HG03342 (cell line): ENCODE measurements around the gene DDX42.

Experiments used
- ATAC-seq: cut with Tn5 transposase; IDR thresholded peaks from one replicate; pipeline ENCODE4 v1.9.1; 2021; ENCODE audit warnings: mild to moderate bottlenecking, moderate library complexity; ENCODE audit not compliant: unreplicated experiment

Gene DDX42, protein sequence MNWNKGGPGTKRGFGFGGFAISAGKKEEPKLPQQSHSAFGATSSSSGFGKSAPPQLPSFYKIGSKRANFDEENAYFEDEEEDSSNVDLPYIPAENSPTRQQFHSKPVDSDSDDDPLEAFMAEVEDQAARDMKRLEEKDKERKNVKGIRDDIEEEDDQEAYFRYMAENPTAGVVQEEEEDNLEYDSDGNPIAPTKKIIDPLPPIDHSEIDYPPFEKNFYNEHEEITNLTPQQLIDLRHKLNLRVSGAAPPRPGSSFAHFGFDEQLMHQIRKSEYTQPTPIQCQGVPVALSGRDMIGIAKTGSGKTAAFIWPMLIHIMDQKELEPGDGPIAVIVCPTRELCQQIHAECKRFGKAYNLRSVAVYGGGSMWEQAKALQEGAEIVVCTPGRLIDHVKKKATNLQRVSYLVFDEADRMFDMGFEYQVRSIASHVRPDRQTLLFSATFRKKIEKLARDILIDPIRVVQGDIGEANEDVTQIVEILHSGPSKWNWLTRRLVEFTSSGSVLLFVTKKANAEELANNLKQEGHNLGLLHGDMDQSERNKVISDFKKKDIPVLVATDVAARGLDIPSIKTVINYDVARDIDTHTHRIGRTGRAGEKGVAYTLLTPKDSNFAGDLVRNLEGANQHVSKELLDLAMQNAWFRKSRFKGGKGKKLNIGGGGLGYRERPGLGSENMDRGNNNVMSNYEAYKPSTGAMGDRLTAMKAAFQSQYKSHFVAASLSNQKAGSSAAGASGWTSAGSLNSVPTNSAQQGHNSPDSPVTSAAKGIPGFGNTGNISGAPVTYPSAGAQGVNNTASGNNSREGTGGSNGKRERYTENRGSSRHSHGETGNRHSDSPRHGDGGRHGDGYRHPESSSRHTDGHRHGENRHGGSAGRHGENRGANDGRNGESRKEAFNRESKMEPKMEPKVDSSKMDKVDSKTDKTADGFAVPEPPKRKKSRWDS

DNA sequence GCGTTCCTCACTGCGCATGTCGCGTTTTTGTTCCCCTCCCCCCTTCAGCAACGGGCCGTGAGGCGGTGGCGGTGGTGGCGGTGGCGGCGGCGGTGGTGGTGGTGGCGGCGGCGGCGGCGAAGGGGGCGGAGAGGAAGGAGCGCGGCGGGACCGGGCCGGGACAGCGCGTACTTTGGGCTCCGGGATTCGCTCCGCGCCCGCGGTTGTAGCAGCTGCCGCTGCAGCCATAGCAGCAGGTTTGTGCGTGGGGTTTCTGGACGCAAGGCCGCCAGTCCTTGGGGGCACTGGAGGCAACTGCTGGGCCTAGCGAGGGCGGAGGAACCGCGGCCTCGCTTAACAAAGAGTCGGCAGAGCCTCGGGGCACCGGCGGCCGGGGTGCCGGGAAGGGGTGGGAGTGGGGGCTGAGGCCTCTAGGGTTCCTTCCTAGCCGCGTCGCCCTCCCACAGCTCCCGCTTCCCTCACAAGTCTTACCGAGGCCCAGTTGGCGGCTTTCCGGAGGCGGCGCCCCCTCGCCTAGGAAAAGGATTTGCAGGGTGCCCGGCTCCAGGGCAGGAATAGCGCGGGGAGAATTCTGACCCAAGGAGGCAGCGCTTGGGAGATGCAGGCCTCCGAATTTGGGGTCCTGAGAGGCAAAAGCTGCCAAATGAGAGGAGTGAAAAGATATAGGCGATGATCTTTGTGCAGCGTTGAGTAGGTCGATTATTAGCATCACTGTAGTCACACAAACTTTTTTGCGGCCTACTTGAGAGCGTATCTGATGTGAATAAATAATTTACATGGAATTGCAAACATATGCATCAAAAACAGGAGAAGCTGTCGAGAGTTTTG lies at the start of gene DDX42:
DDX42 (plus strand) TSS at position 30 of the 828 bp plus-strand sequence. CDS start 12,880 bp downstream, outside the sequence.
- peak; percentile 9 for ATAC-seq

DNA sequence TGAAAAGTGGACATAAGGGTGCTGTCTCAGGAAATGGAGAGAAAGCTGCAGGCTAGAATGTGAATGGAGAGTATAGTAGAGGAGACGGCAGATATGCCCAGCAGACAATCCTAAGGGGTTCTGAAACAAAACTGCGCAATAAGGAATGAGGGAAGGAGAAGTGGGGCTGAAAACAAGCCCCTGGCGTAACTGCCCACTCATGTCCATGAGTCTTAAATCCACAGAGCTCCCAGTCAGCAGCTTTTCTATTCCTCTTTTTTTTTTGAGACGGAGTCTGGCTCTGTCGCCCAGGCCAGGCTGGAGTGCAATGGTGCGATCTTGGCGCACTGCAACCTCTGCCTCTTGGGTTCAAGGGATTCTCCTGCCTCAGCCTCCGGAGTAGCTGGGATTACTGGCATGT lies 38.3 kb upstream of the DDX42 start:
- ATAC-seq: no peak

DNA sequence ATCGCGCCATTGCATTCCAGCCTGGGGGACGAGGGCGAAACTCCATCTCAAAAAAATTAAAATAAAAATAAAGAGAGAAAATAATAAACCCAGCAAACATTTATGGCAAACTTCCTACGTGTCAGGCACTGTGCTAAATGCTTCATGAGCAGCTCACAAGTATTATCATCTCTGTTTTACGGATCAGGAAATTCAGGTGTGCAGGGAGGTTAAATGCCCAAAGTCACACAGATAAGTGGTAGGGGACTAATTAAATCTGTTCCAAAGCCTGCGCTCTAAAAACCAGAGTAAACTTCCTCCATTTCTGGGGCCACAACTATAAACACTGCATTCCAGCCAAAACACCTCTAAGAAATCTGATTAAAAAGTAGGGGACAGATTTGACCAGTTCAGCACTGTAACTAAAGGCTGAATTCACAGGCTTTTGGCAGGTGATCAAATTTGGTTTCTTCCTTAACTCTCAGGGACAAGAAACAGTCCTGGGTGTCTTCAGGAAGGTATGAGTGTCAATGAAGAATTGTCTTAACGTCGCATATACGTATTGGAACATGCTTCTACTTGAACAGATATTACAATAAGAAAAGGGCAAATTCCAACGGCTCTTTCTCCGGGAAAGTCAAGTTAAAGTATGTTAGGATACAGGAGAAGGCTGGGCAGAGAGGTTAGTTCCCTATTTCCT lies 33.4 kb upstream of the DDX42 start:
- no peak for ATAC-seq

DNA sequence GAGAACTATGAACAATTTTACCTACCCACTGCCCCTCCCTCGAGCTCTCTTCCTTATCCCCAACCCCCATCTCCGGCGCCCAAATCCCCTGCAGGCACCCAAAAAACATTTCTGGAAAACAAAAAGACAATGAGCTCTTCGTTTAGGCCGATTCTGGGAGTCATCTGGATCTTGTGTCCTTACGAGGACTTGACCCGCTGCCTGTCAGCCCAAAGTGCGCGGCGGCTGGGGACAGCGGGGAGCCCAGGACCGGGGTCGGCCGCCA lies 32.9 kb upstream of the DDX42 start:
- no peak for ATAC-seq

DNA sequence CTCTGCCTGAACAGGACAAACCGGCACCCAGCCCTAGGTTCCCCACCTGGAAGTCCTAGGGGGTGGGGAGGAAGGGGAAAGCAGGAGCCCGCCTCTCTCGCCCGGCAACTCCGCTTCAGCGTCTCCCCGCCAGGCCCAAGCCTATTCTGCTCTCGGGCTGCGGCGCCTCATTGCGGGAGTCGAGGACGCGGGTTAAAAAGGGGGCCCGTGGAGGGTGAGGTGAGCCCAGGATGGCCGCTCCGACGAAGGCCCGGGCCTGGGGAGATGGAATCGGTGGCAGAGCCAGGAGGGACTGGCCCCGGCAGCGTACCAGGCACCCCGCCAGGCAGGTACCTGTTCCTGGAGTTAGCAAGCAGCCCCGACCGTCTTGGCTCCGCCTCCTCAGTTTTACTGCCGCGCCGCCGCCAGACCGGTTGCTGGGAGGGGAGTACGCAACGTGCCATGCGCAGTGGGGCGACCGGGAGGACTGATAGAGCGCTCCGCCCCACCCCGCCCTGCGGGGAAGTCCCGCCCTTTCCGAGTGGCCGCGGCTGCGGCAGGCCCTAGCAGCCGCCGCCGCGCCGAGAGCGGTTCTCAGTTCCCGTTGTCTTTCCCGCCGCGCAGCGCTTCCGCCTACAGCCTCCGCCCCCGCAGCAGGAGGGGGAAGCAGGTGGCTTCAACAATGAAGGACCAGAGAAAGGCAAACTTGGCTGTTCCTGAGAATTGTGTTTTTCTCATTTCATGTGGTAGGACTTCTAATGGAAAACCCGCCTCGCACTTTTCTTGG lies 32.4 kb upstream of the DDX42 start, which contains the start of gene STRADA:
STRADA (minus strand) TSS at position 392 of the 766 bp plus-strand sequence. CDS start 13,430 bp downstream, outside the sequence.
- ATAC-seq: peak; percentile 86

DNA sequence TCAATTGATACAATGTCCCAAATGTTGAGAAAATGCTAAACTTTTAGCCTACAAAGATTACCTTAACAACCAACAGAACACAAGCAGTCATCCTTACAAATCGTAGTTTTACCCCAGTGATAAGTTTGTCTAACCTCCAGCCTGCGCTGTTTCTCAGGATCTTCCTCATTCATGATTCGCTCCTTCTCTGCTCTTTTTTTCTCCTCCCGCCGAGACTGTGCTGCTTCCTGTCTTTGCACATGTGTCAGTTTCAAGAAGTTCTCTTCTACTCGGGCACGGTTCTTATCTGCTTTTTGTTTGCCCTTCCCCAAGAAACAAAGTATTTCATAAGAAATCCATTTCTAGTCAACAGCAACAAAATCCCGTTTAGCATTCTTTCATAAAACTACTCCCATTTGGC lies 22.2 kb upstream of the DDX42 start:
- no peak for ATAC-seq

DNA sequence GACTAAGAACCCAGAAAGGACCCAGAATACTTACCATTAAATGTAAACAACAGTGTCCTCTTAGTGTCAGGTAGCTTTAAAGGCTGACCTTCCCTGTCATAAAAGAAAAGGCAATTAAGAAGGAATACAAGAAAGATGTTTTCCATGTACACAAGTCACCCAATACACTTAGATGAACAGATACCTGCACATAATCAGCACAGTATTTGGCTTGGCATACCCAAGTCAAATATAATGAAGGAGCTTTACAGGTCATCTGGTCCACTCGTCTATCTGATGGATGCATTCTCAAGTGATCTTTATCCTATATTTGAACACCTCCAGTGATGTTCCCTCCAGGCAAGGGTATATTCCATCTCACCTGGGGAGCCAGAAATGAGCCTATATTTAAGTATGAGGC lies 21.3 kb upstream of the DDX42 start:
- ATAC-seq: no peak

DNA sequence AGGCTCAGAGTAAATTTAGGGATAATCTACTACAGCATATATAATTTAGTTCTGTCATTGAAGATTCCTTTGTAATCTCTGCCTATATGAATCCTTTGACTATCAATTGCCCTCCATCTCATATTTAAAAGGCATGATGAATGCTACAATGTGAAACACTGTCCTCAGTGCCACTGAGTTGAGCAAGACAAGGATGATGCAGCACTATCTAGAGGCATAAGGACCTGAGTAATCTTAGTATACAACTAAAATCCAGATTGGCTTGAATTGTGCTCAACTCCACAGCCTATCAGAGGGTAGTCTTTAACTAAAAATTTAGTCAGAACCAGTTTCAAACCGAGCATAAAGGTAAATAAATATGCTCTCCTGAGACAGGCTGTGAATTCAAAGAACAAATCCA lies 20.8 kb upstream of the DDX42 start:
- no peak for ATAC-seq

DNA sequence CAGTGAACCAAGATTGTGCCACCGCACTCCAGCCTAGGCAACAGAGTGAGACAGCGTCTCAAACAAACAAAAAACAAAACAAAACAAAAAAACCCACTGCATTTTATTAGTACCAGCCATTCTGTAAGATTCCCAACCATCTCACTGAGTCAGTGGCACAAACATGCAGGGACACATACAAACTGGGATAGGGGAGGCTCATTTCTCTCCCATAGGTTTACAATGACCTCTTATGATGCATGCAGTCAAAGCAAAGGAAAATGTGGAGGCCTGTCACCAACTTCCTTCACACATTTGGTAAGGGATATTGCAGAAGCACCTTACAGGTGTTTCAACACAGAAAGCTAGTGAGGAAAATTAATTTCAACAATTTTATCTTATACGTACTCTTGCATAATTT lies 19.9 kb upstream of the DDX42 start:
- no peak for ATAC-seq

DNA sequence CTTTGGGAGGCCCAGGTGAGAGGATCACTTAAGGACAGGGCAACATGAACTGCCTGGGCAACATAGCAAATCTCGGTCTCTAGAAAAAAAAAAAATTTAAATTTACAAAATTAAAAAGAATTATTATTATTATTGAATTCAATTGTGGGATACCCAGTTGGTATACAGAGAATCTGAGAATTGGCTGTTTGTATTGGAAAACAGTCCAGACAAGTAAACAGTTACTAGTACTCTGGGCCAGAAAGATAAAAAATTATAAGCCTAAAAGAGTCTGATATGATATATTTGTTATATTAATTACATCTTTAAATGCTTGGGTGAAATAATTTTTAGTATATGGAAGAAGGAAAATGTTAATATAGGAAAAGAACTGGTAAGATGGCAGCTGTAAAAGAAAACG lies 15.5 kb upstream of the DDX42 start:
- no peak for ATAC-seq

DNA sequence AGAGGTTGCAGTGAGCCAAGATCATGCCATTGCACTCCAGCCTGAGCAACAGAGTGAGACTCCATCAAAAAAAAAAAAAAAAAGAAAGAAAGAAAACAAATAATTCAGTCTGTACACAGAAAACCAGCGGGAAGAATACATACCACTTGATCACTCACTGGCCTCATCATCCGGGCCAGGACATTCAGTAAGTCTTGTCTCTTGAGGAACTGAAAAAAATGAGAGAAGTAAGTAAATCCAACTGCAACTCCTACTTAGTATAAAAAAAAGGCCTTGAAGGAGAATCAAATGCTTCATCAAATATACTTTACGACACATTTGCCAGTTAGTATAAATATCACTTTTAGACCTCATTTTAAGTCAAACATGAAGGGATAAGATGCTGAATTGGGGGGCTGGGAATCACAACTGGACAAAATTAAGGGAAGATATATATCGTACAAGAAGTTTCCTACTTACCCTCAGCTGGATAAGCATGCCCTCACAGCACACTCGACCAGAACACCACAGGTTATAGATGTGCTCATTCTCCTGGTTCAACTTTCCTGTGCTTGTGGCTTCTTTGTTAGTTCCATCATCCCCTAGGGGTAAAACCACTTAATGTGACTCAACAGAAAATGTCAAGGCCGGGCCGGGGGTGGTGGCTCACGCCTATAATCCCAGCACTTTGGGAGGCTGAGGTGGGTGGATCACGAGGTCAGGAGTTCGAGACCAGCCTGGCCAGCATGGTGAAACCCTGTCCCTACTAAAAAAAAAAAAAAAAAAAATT lies 13.0 kb upstream of the DDX42 start:
- ATAC-seq: no peak

DNA sequence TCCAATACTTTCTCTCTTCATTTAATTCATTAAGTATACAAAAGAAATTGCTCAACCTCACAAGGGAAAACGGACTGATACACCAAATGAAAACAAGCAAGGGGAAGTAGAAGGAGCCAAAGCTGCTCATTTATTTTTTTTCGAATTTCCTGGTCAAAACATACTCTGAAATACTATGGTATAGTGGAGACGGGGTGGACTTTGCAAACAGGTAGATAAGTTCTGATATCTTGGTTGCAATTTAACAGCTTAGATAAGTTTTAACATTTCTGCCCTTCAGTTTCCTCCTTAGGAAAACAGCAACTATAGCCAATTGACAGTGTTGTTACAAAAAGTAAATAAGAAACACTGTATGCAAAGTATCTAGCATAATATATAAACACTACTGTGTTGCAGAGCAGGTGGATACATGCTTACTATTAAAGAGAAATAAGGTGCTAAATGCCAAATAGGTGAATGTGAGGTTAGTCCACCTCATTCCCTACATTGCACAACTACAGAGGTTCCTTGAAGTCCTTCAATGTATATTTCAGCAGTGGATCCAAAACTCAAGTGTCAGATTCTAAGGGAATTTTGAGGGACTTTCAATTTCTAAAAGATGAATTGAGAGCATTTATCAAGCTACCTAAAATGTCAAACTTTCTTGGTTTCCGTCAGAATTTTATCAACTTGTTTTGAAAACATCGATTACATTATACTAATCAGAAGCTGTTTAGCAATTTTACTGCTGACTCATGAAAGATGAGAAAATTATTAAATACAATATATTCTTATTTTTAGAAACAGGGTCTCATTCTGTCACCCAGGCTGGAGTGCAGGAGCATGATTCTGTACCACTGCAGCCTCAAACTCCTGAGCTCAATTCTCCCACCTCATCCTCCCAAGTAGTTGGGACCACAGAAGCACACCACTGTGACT lies 11.6 kb upstream of the DDX42 start:
- no peak for ATAC-seq

DNA sequence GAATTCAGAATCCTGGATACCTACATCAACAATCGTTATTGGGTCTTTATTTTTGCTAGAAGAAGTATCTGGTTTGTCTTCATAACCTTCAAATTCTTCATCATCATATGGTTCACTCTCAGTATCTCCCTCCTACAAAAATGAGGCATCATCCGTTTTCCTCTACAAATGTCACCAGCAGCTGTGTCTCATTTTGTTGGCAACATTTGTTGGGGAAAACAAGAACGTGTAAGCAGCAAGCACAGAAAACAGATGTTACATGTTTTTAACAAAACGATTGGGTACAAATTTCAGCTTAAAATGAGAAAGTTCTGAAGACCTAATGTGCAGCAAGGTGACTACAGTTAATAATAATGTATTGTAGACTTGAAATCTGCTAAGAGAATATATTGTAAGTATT lies 9.3 kb upstream of the DDX42 start:
- no peak for ATAC-seq

DNA sequence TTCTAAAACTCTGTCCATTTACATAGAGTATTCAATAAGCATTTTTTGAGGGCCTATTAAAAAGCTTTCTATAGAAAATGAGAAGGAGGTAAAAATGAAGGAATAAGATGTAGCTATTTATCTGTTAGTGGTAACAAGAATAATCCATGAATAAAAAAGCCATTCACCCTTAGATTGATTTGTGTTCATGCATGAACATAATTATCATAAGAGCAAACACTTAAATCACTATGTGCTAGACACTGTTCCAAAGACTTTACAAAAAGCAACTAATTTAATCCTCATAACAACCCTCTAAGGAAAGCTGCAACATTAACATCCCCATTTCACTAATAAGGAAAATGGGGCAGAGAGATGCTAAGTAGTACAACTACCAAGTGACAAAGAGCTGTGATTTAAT lies 7.2 kb upstream of the DDX42 start:
- ATAC-seq: no peak

DNA sequence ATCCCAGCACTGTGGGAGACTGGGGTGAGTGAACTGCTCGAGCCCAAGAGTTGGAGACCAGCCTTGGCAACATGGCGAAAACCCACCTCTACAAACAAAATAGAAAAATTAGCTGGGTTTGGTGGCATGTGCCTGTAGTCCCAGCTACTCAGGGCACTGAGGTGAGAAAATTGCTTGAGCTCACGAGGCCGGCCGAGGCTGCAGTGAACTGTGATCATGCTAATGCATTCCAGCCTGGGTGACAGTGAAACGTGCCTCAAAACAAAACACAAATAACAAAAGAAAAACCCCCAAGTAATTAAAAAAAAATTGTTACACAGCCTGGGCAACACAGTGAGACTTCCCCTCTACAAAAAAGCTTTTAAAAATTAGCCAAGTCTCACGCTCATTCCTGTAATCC lies 5.5 kb upstream of the DDX42 start:
- no peak for ATAC-seq

DNA sequence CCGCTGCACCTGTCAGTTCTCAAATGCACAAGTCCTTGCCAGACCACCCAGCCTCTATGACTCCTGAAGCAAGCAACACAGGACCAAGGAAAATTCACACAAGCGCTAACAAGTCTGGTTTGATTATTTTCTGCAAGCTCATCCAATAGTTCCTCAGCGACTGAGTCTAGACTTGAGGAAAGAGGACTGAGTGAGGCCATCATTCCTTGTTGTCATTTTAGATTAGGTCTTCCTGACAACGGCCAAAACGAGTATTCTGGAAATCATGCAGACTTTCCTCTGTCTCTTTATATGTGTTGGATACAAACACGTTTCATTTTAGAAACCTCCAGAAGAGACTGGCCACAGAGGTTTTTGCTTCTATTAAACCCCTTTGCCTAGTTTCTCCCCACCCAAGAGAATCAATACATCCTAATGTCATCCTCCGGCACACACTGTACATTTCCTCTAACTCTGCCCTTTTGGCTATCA lies 1.1 kb upstream of the DDX42 start:
- ATAC-seq: no peak

DNA sequence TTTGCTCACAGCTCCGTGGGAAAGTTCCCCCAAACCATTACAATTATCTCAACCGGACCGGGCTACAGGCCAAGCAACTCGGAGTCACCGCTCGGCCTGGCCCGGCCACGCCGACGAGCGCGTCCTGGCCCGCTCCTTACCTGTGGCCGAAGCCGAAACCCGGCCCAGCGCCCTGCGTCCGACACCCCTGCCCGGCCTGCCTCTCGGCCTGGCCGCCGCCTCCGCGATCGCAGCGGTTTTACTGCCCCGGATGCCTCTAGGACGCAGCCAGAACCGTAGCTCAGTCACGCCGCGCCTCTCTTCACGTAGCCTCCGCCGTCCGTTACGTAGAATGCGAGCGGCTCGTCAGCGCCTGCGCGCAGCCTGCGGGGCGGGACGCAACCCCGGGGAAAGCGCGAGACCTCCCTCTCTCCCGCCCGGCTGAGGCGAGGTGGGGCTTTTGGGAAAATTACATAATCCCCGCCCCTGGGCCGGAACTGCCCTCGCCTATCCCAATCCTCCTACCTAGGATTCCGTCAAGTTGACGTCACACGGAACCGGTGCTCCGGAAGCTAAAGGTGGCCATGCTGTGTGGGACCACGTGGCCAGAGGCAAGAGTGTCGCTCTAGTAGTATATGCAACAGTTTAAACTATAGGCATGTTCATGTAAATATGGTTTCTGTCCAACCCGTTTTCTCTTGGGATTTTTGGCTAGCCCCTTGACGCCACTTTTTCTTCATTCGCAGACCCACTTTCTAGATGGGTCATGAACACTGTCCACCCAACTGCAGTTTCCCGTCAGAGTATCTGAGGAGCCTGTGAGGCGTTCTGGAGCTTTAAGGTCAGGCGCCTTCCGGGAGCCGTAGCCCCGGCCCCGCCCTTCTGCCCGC lies 464 bp upstream of the DDX42 start, which contains the start of gene CCDC47:
CCDC47 (minus strand) TSS at position 326 of the 869 bp plus-strand sequence. CDS start 7,422 bp downstream, outside the sequence.
- peak; percentile 81 for ATAC-seq
